WTC11 (cell line): ENCODE data around the gene YIPF5. TPM values are rescaled to one million over a fixed set of nuclear protein-coding genes. Genes with fewer than 3 reads are reported as not detected.

Experiments used
- ATAC-seq: fragments of 200-7000 bp; cut with Tn5 transposase; 2 replicates; pipeline ENCODE4 v1.10.0; 2021; ENCODE audit warnings: mild to moderate bottlenecking, moderate library complexity
- CTCF ChIA-PET: fragments of 300-600 bp; sonication (Branson Sonifier 250); formaldehyde crosslinking; loops from one replicate; lab custom pipeline; 2021; ENCODE audit warnings: antibody characterized with exemption; lab: Charles Lee
- POLR2A ChIA-PET: fragments of 350-600 bp; sonication (Branson Sonifier 250); formaldehyde crosslinking; loops from one replicate; lab custom pipeline; 2021; ENCODE audit warnings: antibody characterized with exemption; lab: Charles Lee
- DNase-seq: peaks from one replicate; pipeline ENCODE4 v3.0.0; 2021; ENCODE audit warnings: low spot score
- H3K27ac Mint-ChIP-seq: 2 replicates; pipeline ENCODE4 v1.8.0; 2021; ENCODE audit warnings: mixed read lengths
- H3K27me3 Mint-ChIP-seq: 2 replicates; pipeline ENCODE4 v1.8.0; 2021; ENCODE audit warnings: low read depth, mild to moderate bottlenecking, moderate library complexity, mixed read lengths
- H3K36me3 Mint-ChIP-seq: 2 replicates; pipeline ENCODE4 v1.8.0; 2021; ENCODE audit warnings: mixed read lengths
- H3K4me1 Mint-ChIP-seq: 2 replicates; pipeline ENCODE4 v1.8.0; 2022; ENCODE audit warnings: mixed read lengths
- H3K4me3 Mint-ChIP-seq: 2 replicates; pipeline ENCODE4 v1.8.0; 2021; ENCODE audit warnings: mild to moderate bottlenecking, moderate library complexity, mixed read lengths
- H3K9me3 Mint-ChIP-seq: 2 replicates; pipeline ENCODE4 v1.8.0; 2021; ENCODE audit warnings: mixed read lengths
- CREM ChIP-seq: sonication (generic); formaldehyde crosslinking; IDR thresholded peaks from 2 replicates; pipeline ENCODE4 v1.8.1; 2022; ENCODE audit warnings: mild to moderate bottlenecking, missing genetic modification reagents, moderate library complexity
- ELF4 ChIP-seq: sonication (generic); formaldehyde crosslinking; IDR thresholded peaks from 2 replicates; pipeline ENCODE4 v1.8.1; 2022; ENCODE audit warnings: low read depth, mild to moderate bottlenecking, moderate library complexity, missing genetic modification reagents
- GTF2I ChIP-seq: fragments of 250-450 bp; sonication (Bioruptor Pico); conservative IDR thresholded peaks from 2 replicates; pipeline ENCODE4 v1.4.0; 2021; ENCODE audit warnings: mild to moderate bottlenecking
- JAZF1 ChIP-seq: fragments of 250-450 bp; sonication (Bioruptor Pico); IDR thresholded peaks from 2 replicates; pipeline ENCODE4 v1.9.0; 2021; ENCODE audit warnings: moderate library complexity, mild to moderate bottlenecking, inconsistent platforms
- PRRX2 ChIP-seq: fragments of 250-450 bp; sonication (Bioruptor Pico); IDR thresholded peaks from 2 replicates; pipeline ENCODE4 v1.8.0; 2021; ENCODE audit warnings: mild to moderate bottlenecking
- RELA ChIP-seq: sonication (generic); formaldehyde crosslinking; IDR thresholded peaks from 2 replicates; pipeline ENCODE4 v1.8.1; 2022; ENCODE audit warnings: missing genetic modification reagents, mild to moderate bottlenecking, borderline replicate concordance
- RORB ChIP-seq: fragments of 250-450 bp; sonication (Bioruptor Pico); IDR thresholded peaks from 2 replicates; pipeline ENCODE4 v1.9.0; 2021; ENCODE audit warnings: mild to moderate bottlenecking
- SMAD4 ChIP-seq: sonication (generic); formaldehyde crosslinking; IDR thresholded peaks from 2 replicates; pipeline ENCODE4 v1.8.0; 2022; ENCODE audit warnings: mild to moderate bottlenecking, missing genetic modification reagents
- SOX15 ChIP-seq: fragments of 250-450 bp; sonication (Bioruptor Pico); IDR thresholded peaks from 2 replicates; pipeline ENCODE4 v1.9.0; 2021; ENCODE audit warnings: mild to moderate bottlenecking
- SP1 ChIP-seq: sonication (generic); formaldehyde crosslinking; conservative IDR thresholded peaks from 2 replicates; pipeline ENCODE4 v1.8.1; 2022; ENCODE audit warnings: missing genetic modification reagents
- ZBTB21 ChIP-seq: sonication (generic); formaldehyde crosslinking; IDR thresholded peaks from 2 replicates; pipeline ENCODE4 v1.8.1; 2023; ENCODE audit warnings: mild to moderate bottlenecking, missing genetic modification reagents, borderline replicate concordance
- ZNF416 ChIP-seq: fragments of 250-450 bp; sonication (Bioruptor Pico); IDR thresholded peaks from 2 replicates; pipeline ENCODE4 v1.9.0; 2021; ENCODE audit warnings: mild to moderate bottlenecking, inconsistent platforms
- total RNA-seq: library from RNA; stranded (reverse); gene quantifications from 3 replicates; pipeline ENCODE4 v1.2.3, GENCODE V29; 2021
- TF ChIP-seq, protein P1 (sequence below): fragments of 250-450 bp; sonication (Bioruptor Pico); IDR thresholded peaks from 2 replicates; pipeline ENCODE4 v1.8.0; 2021; ENCODE audit warnings: mild to moderate bottlenecking
- TF ChIP-seq, protein P2 (sequence below): fragments of 250-450 bp; sonication (Bioruptor Pico); conservative IDR thresholded peaks from 2 replicates; pipeline ENCODE4 v1.9.0; 2021; ENCODE audit warnings: mild to moderate bottlenecking
- TF ChIP-seq, protein P3 (sequence below): sonication (generic); formaldehyde crosslinking; IDR thresholded peaks from 2 replicates; pipeline ENCODE4 v1.8.0; 2022; ENCODE audit warnings: mild to moderate bottlenecking, missing genetic modification reagents
- TF ChIP-seq, protein P4 (sequence below): sonication (generic); formaldehyde crosslinking; IDR thresholded peaks from 2 replicates; pipeline ENCODE4 v1.8.0; 2022; ENCODE audit warnings: mild to moderate bottlenecking, missing genetic modification reagents
- TF ChIP-seq, protein P5 (sequence below): sonication (generic); formaldehyde crosslinking; IDR thresholded peaks from 2 replicates; pipeline ENCODE4 v1.8.1; 2023; ENCODE audit warnings: mild to moderate bottlenecking, missing genetic modification reagents
- TF ChIP-seq, protein P6 (sequence below): fragments of 250-450 bp; sonication (Bioruptor Pico); IDR thresholded peaks from 2 replicates; pipeline ENCODE4 v1.9.0; 2021; ENCODE audit warnings: mild to moderate bottlenecking, borderline replicate concordance
- TF ChIP-seq, protein P7 (sequence below): sonication (generic); formaldehyde crosslinking; IDR thresholded peaks from 2 replicates; pipeline ENCODE4 v1.8.0; 2022; ENCODE audit warnings: mild to moderate bottlenecking, missing genetic modification reagents
- TF ChIP-seq, protein P8 (sequence below): sonication (generic); formaldehyde crosslinking; IDR thresholded peaks from 2 replicates; pipeline ENCODE4 v1.8.1; 2023; ENCODE audit warnings: mild to moderate bottlenecking, missing genetic modification reagents, moderate library complexity
- TF ChIP-seq, protein P9 (sequence below): sonication (generic); formaldehyde crosslinking; IDR thresholded peaks from 2 replicates; pipeline ENCODE4 v1.8.0; 2023; ENCODE audit warnings: missing genetic modification reagents

Gene YIPF5
- total RNA-seq, 1 experiment from 2014 or later, result 39.2 TPM

DNA sequence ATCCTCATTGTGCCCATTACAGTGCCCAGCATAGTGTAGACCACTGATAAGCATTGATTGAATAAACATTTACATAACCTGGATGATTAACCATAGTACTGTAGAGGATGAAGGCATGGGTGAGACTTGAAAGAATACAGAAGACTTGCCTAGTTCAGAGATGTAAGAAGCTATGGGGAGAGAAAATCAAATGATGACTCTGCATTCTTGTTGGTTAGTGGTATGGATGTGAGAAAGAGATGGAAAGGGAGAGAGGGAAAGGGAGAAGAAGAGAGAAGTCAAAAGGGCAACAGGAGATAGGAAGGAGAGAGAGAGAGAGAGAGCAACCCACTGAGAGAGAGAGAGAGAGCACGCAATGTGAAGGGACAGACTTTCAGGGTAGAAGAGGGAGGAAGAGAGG lies 26.8 kb downstream of the YIPF5 start:
- no peak for TF ChIP-seq ELF4 (CRISPR knock-in tag)
- TF ChIP-seq, protein P1, sequence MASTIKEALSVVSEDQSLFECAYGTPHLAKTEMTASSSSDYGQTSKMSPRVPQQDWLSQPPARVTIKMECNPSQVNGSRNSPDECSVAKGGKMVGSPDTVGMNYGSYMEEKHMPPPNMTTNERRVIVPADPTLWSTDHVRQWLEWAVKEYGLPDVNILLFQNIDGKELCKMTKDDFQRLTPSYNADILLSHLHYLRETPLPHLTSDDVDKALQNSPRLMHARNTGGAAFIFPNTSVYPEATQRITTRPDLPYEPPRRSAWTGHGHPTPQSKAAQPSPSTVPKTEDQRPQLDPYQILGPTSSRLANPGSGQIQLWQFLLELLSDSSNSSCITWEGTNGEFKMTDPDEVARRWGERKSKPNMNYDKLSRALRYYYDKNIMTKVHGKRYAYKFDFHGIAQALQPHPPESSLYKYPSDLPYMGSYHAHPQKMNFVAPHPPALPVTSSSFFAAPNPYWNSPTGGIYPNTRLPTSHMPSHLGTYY (CRISPR knock-in tag), result no peak
- TF ChIP-seq, protein P2, sequence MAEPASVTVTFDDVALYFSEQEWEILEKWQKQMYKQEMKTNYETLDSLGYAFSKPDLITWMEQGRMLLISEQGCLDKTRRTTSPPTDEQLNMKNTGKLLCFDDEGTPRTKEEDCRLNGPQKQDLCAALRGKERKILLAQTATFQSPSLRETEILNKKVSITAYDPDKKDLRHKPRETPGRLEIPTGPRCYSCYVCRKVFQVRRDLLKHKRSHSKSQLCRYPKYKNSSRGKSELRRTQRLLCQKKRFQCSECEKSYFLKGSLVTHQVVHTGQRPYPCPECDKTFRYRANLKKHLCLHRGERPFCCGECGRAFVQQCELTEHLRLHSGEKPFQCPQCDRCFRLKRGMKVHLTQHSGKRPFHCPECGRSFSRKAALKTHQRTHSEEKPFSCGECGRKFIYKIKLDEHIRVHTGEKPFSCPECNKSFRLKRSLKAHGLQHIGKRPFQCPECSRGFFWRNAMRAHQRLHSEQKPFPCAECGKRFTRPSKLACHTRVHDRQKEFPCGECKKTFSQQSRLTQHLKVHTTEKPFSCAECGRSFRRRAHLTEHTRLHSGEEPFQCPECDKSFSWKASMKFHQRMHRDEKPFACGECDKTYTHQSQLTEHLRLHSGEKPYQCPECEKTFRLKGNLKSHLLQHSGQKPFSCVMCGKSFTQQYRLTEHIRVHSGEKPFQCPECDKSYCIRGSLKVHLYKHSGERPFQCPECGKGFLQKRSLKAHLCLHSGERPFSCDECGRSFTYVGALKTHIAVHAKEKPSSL (CRISPR knock-in tag), result no peak
- TF ChIP-seq CREM (CRISPR knock-in tag), result no peak
- no peak for TF ChIP-seq JAZF1 (CRISPR knock-in tag)
- TF ChIP-seq, protein P3, sequence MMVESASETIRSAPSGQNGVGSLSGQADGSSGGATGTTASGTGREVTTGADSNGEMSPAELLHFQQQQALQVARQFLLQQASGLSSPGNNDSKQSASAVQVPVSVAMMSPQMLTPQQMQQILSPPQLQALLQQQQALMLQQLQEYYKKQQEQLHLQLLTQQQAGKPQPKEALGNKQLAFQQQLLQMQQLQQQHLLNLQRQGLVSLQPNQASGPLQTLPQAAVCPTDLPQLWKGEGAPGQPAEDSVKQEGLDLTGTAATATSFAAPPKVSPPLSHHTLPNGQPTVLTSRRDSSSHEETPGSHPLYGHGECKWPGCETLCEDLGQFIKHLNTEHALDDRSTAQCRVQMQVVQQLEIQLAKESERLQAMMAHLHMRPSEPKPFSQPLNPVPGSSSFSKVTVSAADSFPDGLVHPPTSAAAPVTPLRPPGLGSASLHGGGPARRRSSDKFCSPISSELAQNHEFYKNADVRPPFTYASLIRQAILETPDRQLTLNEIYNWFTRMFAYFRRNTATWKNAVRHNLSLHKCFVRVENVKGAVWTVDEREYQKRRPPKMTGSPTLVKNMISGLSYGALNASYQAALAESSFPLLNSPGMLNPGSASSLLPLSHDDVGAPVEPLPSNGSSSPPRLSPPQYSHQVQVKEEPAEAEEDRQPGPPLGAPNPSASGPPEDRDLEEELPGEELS, result no peak
- TF ChIP-seq SMAD4 (CRISPR knock-in tag), result no peak
- TF ChIP-seq, protein P4, sequence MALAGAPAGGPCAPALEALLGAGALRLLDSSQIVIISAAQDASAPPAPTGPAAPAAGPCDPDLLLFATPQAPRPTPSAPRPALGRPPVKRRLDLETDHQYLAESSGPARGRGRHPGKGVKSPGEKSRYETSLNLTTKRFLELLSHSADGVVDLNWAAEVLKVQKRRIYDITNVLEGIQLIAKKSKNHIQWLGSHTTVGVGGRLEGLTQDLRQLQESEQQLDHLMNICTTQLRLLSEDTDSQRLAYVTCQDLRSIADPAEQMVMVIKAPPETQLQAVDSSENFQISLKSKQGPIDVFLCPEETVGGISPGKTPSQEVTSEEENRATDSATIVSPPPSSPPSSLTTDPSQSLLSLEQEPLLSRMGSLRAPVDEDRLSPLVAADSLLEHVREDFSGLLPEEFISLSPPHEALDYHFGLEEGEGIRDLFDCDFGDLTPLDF (CRISPR knock-in tag), result no peak
- no peak for TF ChIP-seq ZNF416 (CRISPR knock-in tag)
- peaks cover 15% of the 10 kb centered on the region for H3K4me1 Mint-ChIP-seq
- H3K36me3 Mint-ChIP-seq, result no peaks in the 10 kb centered on the region
- no peaks in the 10 kb centered on the region for H3K9me3 Mint-ChIP-seq
- CTCF ChIA-PET, result interaction anchor here (1.6 kb wide), 1 partner anchor 165 kb away, joined by 8 read pairs; no protein-coding TSS in a partner anchor
- no peak for ATAC-seq
- no peak overlapping the region for H3K4me3 Mint-ChIP-seq
- POLR2A ChIA-PET, result no interaction called here
- H3K27me3 Mint-ChIP-seq, result no peaks in the 10 kb centered on the region; the same call in 1 of the 2 replicates
- DNase-seq, result no peak
- no peak overlapping the region for H3K27ac Mint-ChIP-seq

DNA sequence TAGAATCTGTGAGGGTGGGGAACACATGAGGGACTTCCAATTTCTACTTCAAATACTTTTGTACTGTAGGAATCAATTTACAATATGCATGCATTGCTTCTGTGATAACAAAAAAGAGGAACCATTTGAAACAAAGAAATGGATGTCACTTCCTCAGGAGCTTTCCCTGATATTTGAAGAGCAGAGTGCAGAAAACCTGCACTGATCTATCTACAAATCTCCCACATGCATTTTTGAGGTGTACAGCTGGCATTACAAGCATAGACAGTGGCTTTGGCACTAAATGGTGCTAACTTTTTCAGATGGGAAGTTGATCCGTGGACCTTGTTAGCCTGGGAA lies 27.7 kb downstream of the YIPF5 start:
- no peak for ATAC-seq
- Mint-ChIP-seq H3K36me3 (no peaks in the 10 kb centered on the region), H3K4me3 (no peak overlapping the region), H3K4me1 (peaks cover 15% of the 10 kb centered on the region), H3K27me3 (no peaks in the 10 kb centered on the region; the same call in 1 of the 2 replicates), H3K27ac (no peak overlapping the region), H3K9me3 (no peaks in the 10 kb centered on the region)
- ChIA-PET CTCF (interaction anchor here (0.5 to 1.6 kb wide), 29 partner anchors 8 to 1037 kb away, joined by 3 to 15 read pairs (median 4); partner anchors contain the start of genes KCTD16 and YIPF5), POLR2A (interaction anchor here (1.0 kb wide), 1 partner anchor 175 kb away, joined by 4 read pairs; no protein-coding TSS in a partner anchor)
- no peak for DNase-seq
- TF ChIP-seq CREM (CRISPR knock-in tag), result no peak
- TF ChIP-seq, protein P5, sequence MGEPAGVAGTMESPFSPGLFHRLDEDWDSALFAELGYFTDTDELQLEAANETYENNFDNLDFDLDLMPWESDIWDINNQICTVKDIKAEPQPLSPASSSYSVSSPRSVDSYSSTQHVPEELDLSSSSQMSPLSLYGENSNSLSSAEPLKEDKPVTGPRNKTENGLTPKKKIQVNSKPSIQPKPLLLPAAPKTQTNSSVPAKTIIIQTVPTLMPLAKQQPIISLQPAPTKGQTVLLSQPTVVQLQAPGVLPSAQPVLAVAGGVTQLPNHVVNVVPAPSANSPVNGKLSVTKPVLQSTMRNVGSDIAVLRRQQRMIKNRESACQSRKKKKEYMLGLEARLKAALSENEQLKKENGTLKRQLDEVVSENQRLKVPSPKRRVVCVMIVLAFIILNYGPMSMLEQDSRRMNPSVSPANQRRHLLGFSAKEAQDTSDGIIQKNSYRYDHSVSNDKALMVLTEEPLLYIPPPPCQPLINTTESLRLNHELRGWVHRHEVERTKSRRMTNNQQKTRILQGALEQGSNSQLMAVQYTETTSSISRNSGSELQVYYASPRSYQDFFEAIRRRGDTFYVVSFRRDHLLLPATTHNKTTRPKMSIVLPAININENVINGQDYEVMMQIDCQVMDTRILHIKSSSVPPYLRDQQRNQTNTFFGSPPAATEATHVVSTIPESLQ (CRISPR knock-in tag), result no peak
- TF ChIP-seq, protein P6, sequence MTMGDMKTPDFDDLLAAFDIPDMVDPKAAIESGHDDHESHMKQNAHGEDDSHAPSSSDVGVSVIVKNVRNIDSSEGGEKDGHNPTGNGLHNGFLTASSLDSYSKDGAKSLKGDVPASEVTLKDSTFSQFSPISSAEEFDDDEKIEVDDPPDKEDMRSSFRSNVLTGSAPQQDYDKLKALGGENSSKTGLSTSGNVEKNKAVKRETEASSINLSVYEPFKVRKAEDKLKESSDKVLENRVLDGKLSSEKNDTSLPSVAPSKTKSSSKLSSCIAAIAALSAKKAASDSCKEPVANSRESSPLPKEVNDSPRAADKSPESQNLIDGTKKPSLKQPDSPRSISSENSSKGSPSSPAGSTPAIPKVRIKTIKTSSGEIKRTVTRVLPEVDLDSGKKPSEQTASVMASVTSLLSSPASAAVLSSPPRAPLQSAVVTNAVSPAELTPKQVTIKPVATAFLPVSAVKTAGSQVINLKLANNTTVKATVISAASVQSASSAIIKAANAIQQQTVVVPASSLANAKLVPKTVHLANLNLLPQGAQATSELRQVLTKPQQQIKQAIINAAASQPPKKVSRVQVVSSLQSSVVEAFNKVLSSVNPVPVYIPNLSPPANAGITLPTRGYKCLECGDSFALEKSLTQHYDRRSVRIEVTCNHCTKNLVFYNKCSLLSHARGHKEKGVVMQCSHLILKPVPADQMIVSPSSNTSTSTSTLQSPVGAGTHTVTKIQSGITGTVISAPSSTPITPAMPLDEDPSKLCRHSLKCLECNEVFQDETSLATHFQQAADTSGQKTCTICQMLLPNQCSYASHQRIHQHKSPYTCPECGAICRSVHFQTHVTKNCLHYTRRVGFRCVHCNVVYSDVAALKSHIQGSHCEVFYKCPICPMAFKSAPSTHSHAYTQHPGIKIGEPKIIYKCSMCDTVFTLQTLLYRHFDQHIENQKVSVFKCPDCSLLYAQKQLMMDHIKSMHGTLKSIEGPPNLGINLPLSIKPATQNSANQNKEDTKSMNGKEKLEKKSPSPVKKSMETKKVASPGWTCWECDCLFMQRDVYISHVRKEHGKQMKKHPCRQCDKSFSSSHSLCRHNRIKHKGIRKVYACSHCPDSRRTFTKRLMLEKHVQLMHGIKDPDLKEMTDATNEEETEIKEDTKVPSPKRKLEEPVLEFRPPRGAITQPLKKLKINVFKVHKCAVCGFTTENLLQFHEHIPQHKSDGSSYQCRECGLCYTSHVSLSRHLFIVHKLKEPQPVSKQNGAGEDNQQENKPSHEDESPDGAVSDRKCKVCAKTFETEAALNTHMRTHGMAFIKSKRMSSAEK (CRISPR knock-in tag), result no peak
- no peak for TF ChIP-seq PRRX2
- TF ChIP-seq, protein P7, sequence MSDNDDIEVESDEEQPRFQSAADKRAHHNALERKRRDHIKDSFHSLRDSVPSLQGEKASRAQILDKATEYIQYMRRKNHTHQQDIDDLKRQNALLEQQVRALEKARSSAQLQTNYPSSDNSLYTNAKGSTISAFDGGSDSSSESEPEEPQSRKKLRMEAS (CRISPR knock-in tag), result no peak
- TF ChIP-seq RELA, result no peak
- TF ChIP-seq, protein P8, sequence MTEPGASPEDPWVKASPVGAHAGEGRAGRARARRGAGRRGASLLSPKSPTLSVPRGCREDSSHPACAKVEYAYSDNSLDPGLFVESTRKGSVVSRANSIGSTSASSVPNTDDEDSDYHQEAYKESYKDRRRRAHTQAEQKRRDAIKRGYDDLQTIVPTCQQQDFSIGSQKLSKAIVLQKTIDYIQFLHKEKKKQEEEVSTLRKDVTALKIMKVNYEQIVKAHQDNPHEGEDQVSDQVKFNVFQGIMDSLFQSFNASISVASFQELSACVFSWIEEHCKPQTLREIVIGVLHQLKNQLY (CRISPR knock-in tag), result no peak
- no peak for TF ChIP-seq SOX15
- TF ChIP-seq, protein P9, sequence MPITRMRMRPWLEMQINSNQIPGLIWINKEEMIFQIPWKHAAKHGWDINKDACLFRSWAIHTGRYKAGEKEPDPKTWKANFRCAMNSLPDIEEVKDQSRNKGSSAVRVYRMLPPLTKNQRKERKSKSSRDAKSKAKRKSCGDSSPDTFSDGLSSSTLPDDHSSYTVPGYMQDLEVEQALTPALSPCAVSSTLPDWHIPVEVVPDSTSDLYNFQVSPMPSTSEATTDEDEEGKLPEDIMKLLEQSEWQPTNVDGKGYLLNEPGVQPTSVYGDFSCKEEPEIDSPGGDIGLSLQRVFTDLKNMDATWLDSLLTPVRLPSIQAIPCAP (CRISPR knock-in tag), result no peak
- TF ChIP-seq SP1, result no peak
- no peak for TF ChIP-seq GTF2I (CRISPR knock-in tag)
- TF ChIP-seq RORB (CRISPR knock-in tag), result no peak
- no peak for TF ChIP-seq ZBTB21 (CRISPR knock-in tag)
